Prostate gland (tissue), 2 donors: ENCODE results near the gene HP. TPM values are rescaled to one million over a fixed set of nuclear protein-coding genes. Genes with fewer than 3 reads are reported as not detected.
A peak's percentile ranks its signal among the peaks of the same experiment; 100 is the strongest.

Source experiments
- DNase-seq: peaks from one replicate; pipeline ENCODE4 v3.0.0-alpha.2; 2019; ENCODE audit warnings: low spot score
- H3K27ac ChIP-seq, 2 donors: fragments of 200-600 bp; sonication (generic); 2 replicates each; pipeline ENCODE4 v1.5.1; 2017 to 2019
- H3K27me3 ChIP-seq: fragments of 200-600 bp; sonication (generic); replicated peaks from 2 replicates; pipeline ENCODE4 v1.5.1; 2019; ENCODE audit not compliant: insufficient read depth
- H3K36me3 ChIP-seq, 2 donors: fragments of 200-600 bp; sonication (generic); 1 replicate in 1 of 2; 2 replicates in 1 of 2; pipeline versions ENCODE4 v1.5.1 to v1.8.1; 2017 to 2019
- H3K4me1 ChIP-seq: fragments of 200-600 bp; sonication (generic); replicated peaks from 2 replicates; pipeline ENCODE4 v1.5.1; 2019
- H3K4me3 ChIP-seq, 2 donors: fragments of 200-600 bp; sonication (generic); 2 replicates each; pipeline ENCODE4 v1.5.1; 2017 to 2019
- H3K9me3 ChIP-seq: fragments of 200-600 bp; sonication (generic); 2 replicates; pipeline ENCODE4 v1.5.1; 2017
- CTCF ChIP-seq, 4 experiments: fragments of 200-600 bp in 2 of 4; fragments of 450-650 bp in 2 of 4; sonication (generic) in 2 of 4; IDR thresholded peaks; 1 replicate in 3 of 4; 2 replicates in 1 of 4; pipeline ENCODE4 v1.5.1; 2016 to 2019; ENCODE audit warnings: antibody characterized with exemption in 4 of 4, mild to moderate bottlenecking in 2 of 4, moderate library complexity in 2 of 4
- POLR2A ChIP-seq: fragments of 450-650 bp; IDR thresholded peaks from one replicate; pipeline ENCODE4 v1.6.1; 2016; ENCODE audit warnings: antibody characterized with exemption, mild to moderate bottlenecking
- POLR2AphosphoS5 ChIP-seq: sonication (generic); formaldehyde crosslinking; IDR thresholded peaks from one replicate; pipeline ENCODE4 v1.6.1; 2017; ENCODE audit warnings: antibody characterized with exemption
- WGBS: methylation state at CpG from one replicate; pipeline ENCODE4 v1.1.5; 2018; 5-methylcytosine and 5-hydroxymethylcytosine counted together
- intact Hi-C: fragments of 100-400 bp; cut with DNase I; formaldehyde crosslinking; loops from one replicate; pipeline ENCODE4 v1.14.2; 2022
- total RNA-seq, 2 donors: library from RNA; depleted of rRNA; stranded (reverse); fragments of >200 nt; gene quantifications; one replicate each; pipeline ENCODE4 v1.1.0, GENCODE V29; 2016

Gene HP
- total RNA-seq, 2 donors from 2014 or later, result 2.5 to 3.1 TPM

GRCh38 chr16:72060405-72060804 lies 6.1 kb downstream of the HP start:
- WGBS, result 94% methylated on average over 9 of the region's 9 CpGs
- Histone ChIP-seq H3K27ac (no peak overlapping the region), H3K27me3 (no peaks in the 10 kb centered on the region), H3K4me1 (no peaks in the 10 kb centered on the region), H3K9me3 (no peaks in the 10 kb centered on the region), H3K4me3 (no peak overlapping the region), H3K36me3 (no peaks in the 10 kb centered on the region)
- DNase-seq, result no peak
- intact Hi-C loops, result no loop called here
- no peak for TF ChIP-seq POLR2AphosphoS5
- TF ChIP-seq POLR2A, result no peak
- no peak for TF ChIP-seq CTCF (IDR thresholded peaks at IDR 0.05)

GRCh38 chr16:72061564-72061963 lies 7.3 kb downstream of the HP start:
- Histone ChIP-seq H3K4me3 (no peak overlapping the region), H3K27ac (no peak overlapping the region), H3K27me3 (no peaks in the 10 kb centered on the region), H3K9me3 (no peaks in the 10 kb centered on the region), H3K4me1 (no peaks in the 10 kb centered on the region), H3K36me3 (no peaks in the 10 kb centered on the region)
- WGBS, result 94% methylated on average over 1 of the region's 1 CpG
- TF ChIP-seq POLR2AphosphoS5 (no peak), POLR2A (no peak), CTCF (IDR thresholded peaks at IDR 0.05) (no peak)
- no peak for DNase-seq
- intact Hi-C loops, result no loop called here

GRCh38 chr16:72064361-72064894 lies 10.1 kb downstream of the HP start:
- Histone ChIP-seq H3K27ac (no peak overlapping the region), H3K9me3 (no peaks in the 10 kb centered on the region)
- no peak for TF ChIP-seq POLR2A
- no peak for TF ChIP-seq CTCF (IDR thresholded peaks at IDR 0.05)
- no peak for TF ChIP-seq POLR2AphosphoS5

GRCh38 chr16:72066747-72067146 lies 12.4 kb downstream of the HP start:
- peak in 2 of 4 experiments; percentile 40 to 44 for TF ChIP-seq CTCF (IDR thresholded peaks at IDR 0.05)
- no peak for TF ChIP-seq POLR2AphosphoS5
- 6% methylated on average over 1 of the region's 1 CpG for WGBS
- H3K27ac ChIP-seq, result no peak overlapping the region
- no peaks in the 10 kb centered on the region for H3K36me3 ChIP-seq
- H3K9me3 ChIP-seq, result no peaks in the 10 kb centered on the region
- no peaks in the 10 kb centered on the region for H3K27me3 ChIP-seq
- DNase-seq, result no peak
- H3K4me3 ChIP-seq, result no peak overlapping the region
- H3K4me1 ChIP-seq, result no peaks in the 10 kb centered on the region
- intact Hi-C loops, result no loop called here

More at GRCh38 chr16:72064361-72064894, 10.1 kb downstream of the HP start:
- no peaks in the 10 kb centered on the region for H3K36me3 ChIP-seq
- no peaks in the 10 kb centered on the region for H3K4me1 ChIP-seq
- H3K4me3 ChIP-seq, result no peak overlapping the region
- no peaks in the 10 kb centered on the region for H3K27me3 ChIP-seq
- 88% methylated on average over 10 of the region's 10 CpGs for WGBS
- intact Hi-C loops, result no loop called here
- no peak for DNase-seq

- Histone ChIP-seq H3K36me3 (no peaks in the 10 kb centered on the region), H3K4me3 (no peak overlapping the region), H3K27me3 (no peaks in the 10 kb centered on the region), H3K27ac (no peak overlapping the region), H3K4me1 (no peaks in the 10 kb centered on the region), H3K9me3 (no peaks in the 10 kb centered on the region)
- 67% methylated on average over 4 of the region's 4 CpGs for WGBS
- DNase-seq, result no peak
- intact Hi-C loops, result no loop called here
- TF ChIP-seq POLR2A, result no peak
- no peak for TF ChIP-seq POLR2AphosphoS5
- TF ChIP-seq CTCF (IDR thresholded peaks at IDR 0.05), result no peak
Observed at GRCh38 chr16:72068930-72069329, 14.6 kb downstream of the HP start.
